GM21423 (cell line): ENCODE results near the gene THSD7B.
"Not testable (repeated sequence)": the region's sequence is repeated elsewhere in the genome, so short reads cannot be mapped to it uniquely, and the experiment has no call there.

ENCODE experiments used
- ATAC-seq: cut with Tn5 transposase; IDR thresholded peaks from one replicate; pipeline ENCODE4 v1.9.1; 2021; ENCODE audit warnings: mild to moderate bottlenecking, moderate library complexity; ENCODE audit not compliant: unreplicated experiment

The THSD7B gene

GRCh38 chr2:137039482-137040152 is 274.3 kb downstream of the THSD7B start:
- no peak for ATAC-seq

- ATAC-seq, result no peak
Observed at GRCh38 chr2:137047369-137047768, 282.0 kb downstream of the THSD7B start.

GRCh38 chr2:137048455-137048854 is 283.1 kb downstream of the THSD7B start:
- no peak for ATAC-seq

GRCh38 chr2:137049518-137049917 is 284.2 kb downstream of the THSD7B start:
- no peak for ATAC-seq

- no peak for ATAC-seq
Observed at GRCh38 chr2:137050949-137051348, 285.6 kb downstream of the THSD7B start.

- no peak for ATAC-seq
Observed at GRCh38 chr2:137051778-137052398, 286.5 kb downstream of the THSD7B start.

- no peak for ATAC-seq
Observed at GRCh38 chr2:137056704-137057103, 291.4 kb downstream of the THSD7B start.

- ATAC-seq, result not testable (repeated sequence)
Observed at GRCh38 chr2:137076111-137076765, 310.9 kb downstream of the THSD7B start.

GRCh38 chr2:137091704-137092103 is 326.4 kb downstream of the THSD7B start:
- no peak for ATAC-seq

- ATAC-seq, result no peak
Observed at GRCh38 chr2:137093116-137093515, 327.8 kb downstream of the THSD7B start.

- no peak for ATAC-seq
Observed at GRCh38 chr2:137096187-137096586, 330.8 kb downstream of the THSD7B start.

GRCh38 chr2:137096693-137097092 is 331.3 kb downstream of the THSD7B start:
- no peak for ATAC-seq

GRCh38 chr2:137101814-137102213 is 336.5 kb downstream of the THSD7B start:
- ATAC-seq, result not testable (repeated sequence)

GRCh38 chr2:137107904-137108303 is 342.6 kb downstream of the THSD7B start:
- ATAC-seq, result no peak

- ATAC-seq, result no peak
Observed at GRCh38 chr2:137111896-137112295, 346.6 kb downstream of the THSD7B start.

GRCh38 chr2:137115081-137115794 is 349.9 kb downstream of the THSD7B start:
- no peak for ATAC-seq

- ATAC-seq, result no peak
Observed at GRCh38 chr2:137115795-137116089, 350.4 kb downstream of the THSD7B start.

GRCh38 chr2:137117385-137117784 is 352.0 kb downstream of the THSD7B start:
- ATAC-seq, result no peak

- ATAC-seq, result no peak
Observed at GRCh38 chr2:137118140-137118539, 352.8 kb downstream of the THSD7B start.

GRCh38 chr2:137123226-137123625 is 357.9 kb downstream of the THSD7B start:
- ATAC-seq, result no peak

- no peak for ATAC-seq
Observed at GRCh38 chr2:137133225-137133624, 367.9 kb downstream of the THSD7B start.

GRCh38 chr2:137138263-137138662 is 372.9 kb downstream of the THSD7B start:
- ATAC-seq, result no peak
